ENCODE measurements around the gene GBX2. TPM values are rescaled to one million over a fixed set of nuclear protein-coding genes. Genes with fewer than 3 reads are reported as not detected.

The GBX2 gene
- total RNA-seq, 2 experiments from 2014 or later = not detected

DNA sequence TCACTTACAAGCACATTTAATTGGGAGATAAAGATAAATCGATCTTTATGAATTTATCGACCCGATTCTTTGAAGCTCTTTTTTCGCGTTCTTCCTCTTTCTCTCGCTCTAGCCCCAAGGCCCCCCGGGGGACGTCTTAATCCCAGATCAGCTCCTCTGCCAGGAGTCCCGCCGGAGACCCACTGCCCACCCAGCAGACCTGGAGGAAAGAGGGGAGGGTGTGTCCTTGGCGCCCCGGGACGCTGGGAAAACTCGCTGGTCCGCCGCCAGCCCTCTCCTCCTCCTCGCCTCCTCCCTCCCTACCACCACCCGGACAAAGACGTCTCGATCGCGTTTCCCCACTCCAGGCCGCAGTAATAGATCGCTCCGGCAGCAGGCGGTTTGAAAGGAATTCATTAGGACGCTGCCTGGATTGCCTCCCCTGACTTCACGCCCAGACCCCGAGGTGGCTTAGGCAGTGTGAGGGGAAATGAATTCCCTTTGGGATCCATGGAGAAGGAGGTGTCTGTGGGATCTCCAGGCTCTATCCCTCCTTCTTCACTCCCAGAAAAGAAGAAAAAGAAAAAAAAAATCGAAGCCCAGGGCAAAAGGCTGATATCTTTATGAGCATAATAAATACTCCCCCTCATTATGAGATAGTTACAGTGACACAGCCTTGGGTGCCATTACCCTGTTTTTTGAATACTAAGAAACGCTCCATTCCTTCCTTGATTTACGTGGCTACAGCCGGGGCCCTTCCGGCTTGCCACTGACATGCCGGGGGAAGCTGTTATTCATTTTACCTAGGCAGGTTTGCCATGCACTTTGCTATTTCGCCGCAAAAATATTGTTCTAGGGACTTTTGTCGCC, 1.8 kb upstream of the GBX2 start:
- Mint-ChIP-seq H3K36me3 (ENCODE audit: low read depth) (no peaks in the 10 kb centered on the region), H3K27me3 (peaks cover 69% of the 10 kb centered on the region), H3K9me3 (no peaks in the 10 kb centered on the region), H3K27ac (no peak overlapping the region), H3K4me3 (no peak overlapping the region), H3K4me1 (ENCODE audit: low read depth) (peaks cover 21% of the 10 kb centered on the region)
- DNase-seq = no peak
- ATAC-seq (ENCODE audit: poor library complexity) = no peak
- peaks cover 0 to 31% of the 10 kb centered on the region in 2 experiments for H3K9me3 ChIP-seq (ENCODE audit: control insufficient read depth in 1 of 2, insufficient read depth in 1 of 2, low read length in 2 of 2)
- H3K4me1 ChIP-seq (ENCODE audit: insufficient read depth, low read length) = peaks cover 9% of the 10 kb centered on the region
- TF ChIP-seq, protein P1, sequence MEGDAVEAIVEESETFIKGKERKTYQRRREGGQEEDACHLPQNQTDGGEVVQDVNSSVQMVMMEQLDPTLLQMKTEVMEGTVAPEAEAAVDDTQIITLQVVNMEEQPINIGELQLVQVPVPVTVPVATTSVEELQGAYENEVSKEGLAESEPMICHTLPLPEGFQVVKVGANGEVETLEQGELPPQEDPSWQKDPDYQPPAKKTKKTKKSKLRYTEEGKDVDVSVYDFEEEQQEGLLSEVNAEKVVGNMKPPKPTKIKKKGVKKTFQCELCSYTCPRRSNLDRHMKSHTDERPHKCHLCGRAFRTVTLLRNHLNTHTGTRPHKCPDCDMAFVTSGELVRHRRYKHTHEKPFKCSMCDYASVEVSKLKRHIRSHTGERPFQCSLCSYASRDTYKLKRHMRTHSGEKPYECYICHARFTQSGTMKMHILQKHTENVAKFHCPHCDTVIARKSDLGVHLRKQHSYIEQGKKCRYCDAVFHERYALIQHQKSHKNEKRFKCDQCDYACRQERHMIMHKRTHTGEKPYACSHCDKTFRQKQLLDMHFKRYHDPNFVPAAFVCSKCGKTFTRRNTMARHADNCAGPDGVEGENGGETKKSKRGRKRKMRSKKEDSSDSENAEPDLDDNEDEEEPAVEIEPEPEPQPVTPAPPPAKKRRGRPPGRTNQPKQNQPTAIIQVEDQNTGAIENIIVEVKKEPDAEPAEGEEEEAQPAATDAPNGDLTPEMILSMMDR (IDR thresholded peaks at IDR 0.05) = no peak
- H3K4me3 ChIP-seq (ENCODE audit: low read length) = no peak overlapping the region
- CTCF ChIA-PET = no interaction called here
- POLR2A ChIA-PET = no interaction called here
- no peak overlapping the region for H3K27ac ChIP-seq (ENCODE audit: low read depth in 1 of 2, low read length in 2 of 2)
- H3K36me3 ChIP-seq (ENCODE audit: insufficient read depth, low read length) = no peaks in the 10 kb centered on the region
- intact Hi-C loops (cut with DNase I, micrococcal nuclease) = no loop called here
- peaks cover 66 to 92% of the 10 kb centered on the region in 2 experiments for H3K27me3 ChIP-seq (ENCODE audit: control insufficient read depth in 1 of 2, insufficient read depth in 2 of 2, low read length in 2 of 2)

DNA sequence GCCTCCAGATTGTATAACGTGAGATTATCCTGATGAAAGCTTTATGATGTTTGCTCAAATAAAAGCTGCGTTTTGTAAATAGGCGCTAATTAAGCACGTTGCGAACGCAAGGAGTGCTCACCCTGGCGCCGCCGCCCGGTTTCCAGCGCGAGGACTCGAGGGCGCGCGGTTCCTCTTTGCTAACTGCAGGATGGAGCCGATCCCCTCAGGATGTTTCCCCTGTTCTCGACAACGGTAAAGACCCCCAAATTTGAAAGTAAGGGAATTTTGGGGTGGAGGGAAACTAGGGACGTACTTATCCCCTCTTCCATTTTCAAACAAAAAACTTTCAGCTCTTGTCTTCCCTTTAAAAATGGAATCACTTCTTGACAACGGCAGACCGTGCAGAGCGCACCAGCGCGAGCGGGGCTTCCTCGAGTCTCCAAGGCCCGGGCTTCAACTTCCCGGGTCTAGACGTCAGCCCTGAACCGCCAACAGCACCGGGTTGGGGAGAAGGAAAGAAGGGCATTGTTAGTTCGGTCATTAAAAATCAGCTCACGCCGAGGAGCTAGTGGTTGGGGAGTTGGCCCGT, 1.1 kb upstream of the GBX2 start:
- H3K4me1 Mint-ChIP-seq (ENCODE audit: low read depth) = peaks cover 25% of the 10 kb centered on the region
- peaks cover 66% of the 10 kb centered on the region for H3K27me3 Mint-ChIP-seq
- no peaks in the 10 kb centered on the region for H3K36me3 ChIP-seq (ENCODE audit: insufficient read depth, low read length)
- DNase-seq (no peak), ATAC-seq (ENCODE audit: poor library complexity) (no peak)
- H3K4me3 ChIP-seq (ENCODE audit: low read length) = no peak overlapping the region
- H3K27ac ChIP-seq (ENCODE audit: low read depth in 1 of 2, low read length in 2 of 2) = no peak overlapping the region
- H3K36me3 Mint-ChIP-seq (ENCODE audit: low read depth) = no peaks in the 10 kb centered on the region
- no peaks in the 10 kb centered on the region for H3K9me3 Mint-ChIP-seq
- H3K27me3 ChIP-seq (ENCODE audit: control insufficient read depth in 1 of 2, insufficient read depth in 2 of 2, low read length in 2 of 2) = peaks cover 63 to 91% of the 10 kb centered on the region in 2 experiments
- ChIA-PET POLR2A (no interaction called here), CTCF (no interaction called here)
- H3K9me3 ChIP-seq (ENCODE audit: control insufficient read depth in 1 of 2, insufficient read depth in 1 of 2, low read length in 2 of 2) = peaks cover 0 to 36% of the 10 kb centered on the region in 2 experiments
- peaks cover 9% of the 10 kb centered on the region for H3K4me1 ChIP-seq (ENCODE audit: insufficient read depth, low read length)
- H3K27ac Mint-ChIP-seq = no peak overlapping the region
- intact Hi-C loops (cut with DNase I, micrococcal nuclease) = no loop called here
- H3K4me3 Mint-ChIP-seq = no peak overlapping the region
- TF ChIP-seq, protein P1 (IDR thresholded peaks at IDR 0.05) = no peak

DNA sequence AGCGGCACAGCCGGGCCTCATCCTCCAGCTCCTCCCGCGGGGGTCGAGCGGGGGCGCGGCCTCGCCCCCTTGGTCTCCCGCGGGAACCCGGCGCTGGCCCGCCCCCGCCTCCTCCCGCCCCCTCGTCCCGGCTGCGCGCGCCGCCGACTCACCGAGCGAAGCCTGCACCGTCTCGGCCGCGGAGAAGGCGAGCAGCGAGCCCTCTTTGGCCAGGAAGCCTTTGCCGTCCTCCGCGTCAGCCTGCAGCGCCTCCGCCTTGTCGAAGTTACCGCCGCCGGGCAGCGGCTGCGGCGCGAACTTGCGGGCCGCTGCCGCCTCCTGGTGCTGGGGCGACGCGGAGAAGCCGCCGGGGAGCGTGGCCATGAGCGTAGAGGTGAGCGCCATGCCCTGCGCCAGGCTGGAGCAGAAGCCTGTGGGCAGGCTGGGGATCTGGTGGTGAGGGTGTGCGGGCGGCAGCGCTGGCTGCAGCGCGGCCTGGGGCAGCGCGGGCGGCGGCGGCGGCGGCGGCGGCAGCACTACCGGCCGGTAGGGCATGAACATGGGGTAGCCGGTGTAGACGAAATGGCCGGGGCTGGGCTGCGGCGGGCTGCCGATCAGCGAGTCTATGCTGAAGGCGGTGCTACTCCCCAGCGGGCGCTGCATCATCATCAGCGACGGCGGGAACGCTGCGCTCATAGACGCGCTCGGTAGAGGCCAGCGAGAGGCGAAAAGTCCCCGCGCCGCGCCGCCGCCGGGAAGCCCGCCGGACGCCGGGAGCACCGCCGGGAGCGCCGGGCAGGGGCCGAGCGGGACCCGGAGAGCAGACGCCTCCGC, 683 bp downstream of the GBX2 start:
- ChIA-PET CTCF (no interaction called here), POLR2A (no interaction called here)
- Histone ChIP-seq H3K27me3 (ENCODE audit: control insufficient read depth in 1 of 2, insufficient read depth in 2 of 2, low read length in 2 of 2) (peaks cover 62 to 89% of the 10 kb centered on the region in 2 experiments), H3K9me3 (ENCODE audit: control insufficient read depth in 1 of 2, insufficient read depth in 1 of 2, low read length in 2 of 2) (peaks cover 0 to 29% of the 10 kb centered on the region in 2 experiments), H3K36me3 (ENCODE audit: insufficient read depth, low read length) (no peaks in the 10 kb centered on the region), H3K4me3 (ENCODE audit: low read length) (no peak overlapping the region), H3K4me1 (ENCODE audit: insufficient read depth, low read length) (peaks cover 9% of the 10 kb centered on the region), H3K27ac (ENCODE audit: low read depth in 1 of 2, low read length in 2 of 2) (no peak overlapping the region)
- Mint-ChIP-seq H3K36me3 (ENCODE audit: low read depth) (no peaks in the 10 kb centered on the region), H3K27ac (no peak overlapping the region), H3K4me1 (ENCODE audit: low read depth) (peaks cover 25% of the 10 kb centered on the region), H3K4me3 (no peak overlapping the region), H3K9me3 (no peaks in the 10 kb centered on the region), H3K27me3 (peaks cover 62% of the 10 kb centered on the region)
- ATAC-seq (ENCODE audit: poor library complexity) = no peak
- intact Hi-C loops (cut with DNase I, micrococcal nuclease) = no loop called here
- TF ChIP-seq, protein P1 (IDR thresholded peaks at IDR 0.05) = no peak
- no peak for DNase-seq
